Subcutaneous abdominal adipose tissue (tissue), 5 donors: ENCODE results near the gene CD3D.

Source experiments
- H3K27ac ChIP-seq: one replicate; pipeline ENCODE4 v1.7.0; 2013; ENCODE audit warnings: low read depth, mild to moderate bottlenecking, inconsistent platforms, low read length, moderate library complexity
- H3K27me3 ChIP-seq, 5 donors: one replicate each; pipeline ENCODE4 v1.7.0; 2013; ENCODE audit warnings: low read length in 5 of 5, inconsistent platforms in 1 of 5; ENCODE audit not compliant: control insufficient read depth in 5 of 5, insufficient read depth in 4 of 5
- H3K36me3 ChIP-seq, 5 donors: one replicate each; pipeline ENCODE4 v1.7.0; 2013; ENCODE audit warnings: low read length in 5 of 5; ENCODE audit not compliant: control insufficient read depth in 5 of 5, insufficient read depth in 5 of 5
- H3K4me1 ChIP-seq, 5 donors: one replicate each; pipeline ENCODE4 v1.7.0; 2013; ENCODE audit warnings: low read length in 5 of 5, mild to moderate bottlenecking in 3 of 5, moderate library complexity in 1 of 5; ENCODE audit not compliant: control insufficient read depth in 5 of 5, insufficient read depth in 5 of 5
- H3K4me3 ChIP-seq, 5 donors: one replicate each; pipeline ENCODE4 v1.7.0; 2013; ENCODE audit warnings: low read length in 5 of 5, low read depth in 1 of 5
- H3K9ac ChIP-seq, 5 donors: one replicate each; pipeline ENCODE4 v1.7.0; 2013; ENCODE audit warnings: low read length in 5 of 5, mild to moderate bottlenecking in 4 of 5, moderate library complexity in 3 of 5
- H3K9me3 ChIP-seq, 5 donors: one replicate each; pipeline ENCODE4 v1.7.0; 2013; ENCODE audit warnings: low read length in 5 of 5; ENCODE audit not compliant: control insufficient read depth in 5 of 5
- donor health status: healthy.
- donor health status: healthy.
- donor health status: healthy.
- donor health status: healthy.
- donor health status: healthy.

CD3D gene

GRCh38 chr11:118319337-118319707, 23.2 kb downstream of the CD3D start:
- peaks cover 0 to 11% (median 3%) of the 10 kb centered on the region in 5 donors for H3K27me3 ChIP-seq
- no peak overlapping the region for H3K27ac ChIP-seq
- no peaks in the 10 kb centered on the region for H3K36me3 ChIP-seq
- no peak overlapping the region for H3K4me3 ChIP-seq
- no peak overlapping the region for H3K9ac ChIP-seq
- H3K9me3 ChIP-seq: peaks cover 0 to 3% (median 0%) of the 10 kb centered on the region in 5 donors
- H3K4me1 ChIP-seq: peaks cover 2 to 47% (median 33%) of the 10 kb centered on the region in 5 donors

GRCh38 chr11:118318581-118319336, 23.7 kb downstream of the CD3D start:
- H3K9ac ChIP-seq: no peak overlapping the region
- H3K9me3 ChIP-seq: peaks cover 0 to 3% (median 0%) of the 10 kb centered on the region in 5 donors
- no peak overlapping the region for H3K4me3 ChIP-seq
- H3K4me1 ChIP-seq: peaks cover 2 to 47% (median 33%) of the 10 kb centered on the region in 5 donors
- no peaks in the 10 kb centered on the region for H3K36me3 ChIP-seq
- H3K27me3 ChIP-seq: peaks cover 2 to 12% (median 6%) of the 10 kb centered on the region in 5 donors
- H3K27ac ChIP-seq: no peak overlapping the region

GRCh38 chr11:118318124-118318523, 24.4 kb downstream of the CD3D start:
- H3K36me3 ChIP-seq: no peaks in the 10 kb centered on the region
- peaks cover 2 to 53% (median 33%) of the 10 kb centered on the region in 5 donors for H3K4me1 ChIP-seq
- H3K27ac ChIP-seq: no peak overlapping the region
- peaks cover 0 to 3% (median 0%) of the 10 kb centered on the region in 5 donors for H3K9me3 ChIP-seq
- no peak overlapping the region for H3K4me3 ChIP-seq
- H3K27me3 ChIP-seq: peaks cover 2 to 17% (median 10%) of the 10 kb centered on the region in 5 donors
- H3K9ac ChIP-seq: no peak overlapping the region

- Histone ChIP-seq H3K4me1 (peaks cover 2 to 44% (median 28%) of the 10 kb centered on the region in 5 donors), H3K9ac (no peak overlapping the region), H3K4me3 (no peak overlapping the region), H3K36me3 (no peaks in the 10 kb centered on the region), H3K9me3 (peaks cover 0 to 3% (median 0%) of the 10 kb centered on the region in 5 donors), H3K27ac (no peak overlapping the region), H3K27me3 (peaks cover 2 to 17% (median 13%) of the 10 kb centered on the region in 5 donors)
Observed at GRCh38 chr11:118314988-118315411, 27.5 kb downstream of the CD3D start.

- H3K36me3 ChIP-seq: no peaks in the 10 kb centered on the region
- peaks cover 0 to 38% (median 22%) of the 10 kb centered on the region in 5 donors for H3K4me1 ChIP-seq
- H3K9ac ChIP-seq: no peak overlapping the region
- peaks cover 0 to 3% (median 0%) of the 10 kb centered on the region in 5 donors for H3K9me3 ChIP-seq
- no peak overlapping the region for H3K4me3 ChIP-seq
- H3K27me3 ChIP-seq: peaks cover 2 to 17% (median 13%) of the 10 kb centered on the region in 5 donors
- H3K27ac ChIP-seq: no peak overlapping the region
Observed at GRCh38 chr11:118313242-118313641, 29.3 kb downstream of the CD3D start.

GRCh38 chr11:118312328-118312727, 30.2 kb downstream of the CD3D start:
- H3K9me3 ChIP-seq: peaks cover 0 to 2% (median 0%) of the 10 kb centered on the region in 5 donors
- no peak overlapping the region for H3K4me3 ChIP-seq
- H3K27me3 ChIP-seq: peaks cover 2 to 17% (median 13%) of the 10 kb centered on the region in 5 donors
- H3K27ac ChIP-seq: no peak overlapping the region
- H3K9ac ChIP-seq: no peak overlapping the region
- no peaks in the 10 kb centered on the region for H3K36me3 ChIP-seq
- peaks cover 0 to 36% (median 21%) of the 10 kb centered on the region in 5 donors for H3K4me1 ChIP-seq

- H3K9ac ChIP-seq: no peak overlapping the region
- no peaks in the 10 kb centered on the region for H3K36me3 ChIP-seq
- no peaks in the 10 kb centered on the region for H3K9me3 ChIP-seq
- peaks cover 2 to 14% (median 13%) of the 10 kb centered on the region in 5 donors for H3K27me3 ChIP-seq
- no peak overlapping the region for H3K4me3 ChIP-seq
- no peak overlapping the region for H3K27ac ChIP-seq
- peaks cover 0 to 28% (median 13%) of the 10 kb centered on the region in 5 donors for H3K4me1 ChIP-seq
Observed at GRCh38 chr11:118311518-118311917, 31.0 kb downstream of the CD3D start.

GRCh38 chr11:118310781-118311485, 31.6 kb downstream of the CD3D start:
- Histone ChIP-seq H3K4me1 (peaks cover 0 to 22% (median 7%) of the 10 kb centered on the region in 5 donors), H3K27ac (no peak overlapping the region), H3K9ac (no peak overlapping the region), H3K27me3 (peaks cover 2 to 14% (median 12%) of the 10 kb centered on the region in 5 donors), H3K4me3 (no peak overlapping the region), H3K9me3 (no peaks in the 10 kb centered on the region), H3K36me3 (no peaks in the 10 kb centered on the region)

- Histone ChIP-seq H3K9me3 (no peaks in the 10 kb centered on the region), H3K4me3 (no peak overlapping the region), H3K27me3 (peaks cover 2 to 14% (median 9%) of the 10 kb centered on the region in 5 donors), H3K27ac (no peak overlapping the region), H3K9ac (no peak overlapping the region), H3K36me3 (no peaks in the 10 kb centered on the region), H3K4me1 (peaks cover 0 to 18% (median 3%) of the 10 kb centered on the region in 5 donors)
Observed at GRCh38 chr11:118310271-118310670, 32.2 kb downstream of the CD3D start.
